ENCODE results near the gene TMEM221.
A peak's percentile ranks its signal among the peaks of the same experiment; 100 is the strongest.

TMEM221 gene

DNA sequence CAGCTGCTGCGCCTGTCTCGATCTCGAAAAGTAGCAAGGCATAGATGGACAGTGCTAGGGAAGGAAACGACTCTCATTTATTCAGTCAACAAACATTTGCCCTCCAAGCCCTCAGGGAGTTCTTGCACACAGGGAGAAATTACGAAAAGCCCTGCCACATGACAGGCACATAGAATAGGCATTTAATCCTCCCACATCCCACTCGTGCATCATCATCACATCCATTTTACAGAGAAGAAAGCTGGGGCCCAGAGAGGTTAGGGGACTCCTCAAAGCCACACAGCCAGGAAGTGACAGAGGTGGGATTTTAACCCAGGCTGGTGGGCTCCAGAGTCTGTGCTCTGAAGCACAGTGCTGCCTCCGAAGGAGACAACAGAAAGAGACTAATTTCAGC, 11.6 kb downstream of the TMEM221 start:
- DNase-seq, result no peak

DNA sequence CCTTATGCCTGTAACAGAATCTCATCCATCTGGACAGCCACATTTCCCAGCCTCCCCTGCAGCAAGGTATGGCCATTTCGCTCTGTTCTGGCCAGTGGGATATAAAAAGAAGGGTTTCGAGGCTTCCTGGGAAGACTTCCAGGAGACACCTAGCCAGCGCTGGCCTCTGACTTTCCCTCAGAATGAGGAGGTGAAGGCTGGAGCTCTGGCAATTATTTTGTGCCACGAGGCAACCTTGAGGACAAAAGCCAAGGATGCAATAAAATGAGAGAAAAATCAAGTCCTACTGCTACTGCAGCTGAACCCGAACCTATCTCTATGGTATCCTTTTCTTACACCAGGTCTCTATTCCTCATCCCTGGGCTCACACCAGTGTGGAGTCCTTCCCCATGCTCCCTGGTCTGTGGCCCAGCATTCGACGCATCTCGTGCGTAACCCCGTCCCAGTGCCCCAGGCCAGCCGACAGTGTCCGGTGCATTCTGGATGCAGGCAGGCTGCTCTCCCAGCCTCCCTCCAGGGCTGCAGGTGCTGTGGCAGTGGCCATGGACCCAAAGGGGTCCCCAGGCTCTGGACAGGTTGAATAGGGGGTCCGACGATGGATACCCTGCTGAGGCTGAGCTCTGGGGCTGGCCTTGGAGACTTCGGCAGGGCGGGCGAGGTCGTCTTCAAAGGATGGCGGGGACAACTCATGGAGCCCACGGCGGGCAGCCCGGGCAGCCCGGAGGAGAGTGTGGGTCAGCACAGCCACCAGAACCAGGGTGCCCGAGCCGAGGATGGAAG, 12.2 kb downstream of the TMEM221 start:
- DNase-seq, result no peak

DNA sequence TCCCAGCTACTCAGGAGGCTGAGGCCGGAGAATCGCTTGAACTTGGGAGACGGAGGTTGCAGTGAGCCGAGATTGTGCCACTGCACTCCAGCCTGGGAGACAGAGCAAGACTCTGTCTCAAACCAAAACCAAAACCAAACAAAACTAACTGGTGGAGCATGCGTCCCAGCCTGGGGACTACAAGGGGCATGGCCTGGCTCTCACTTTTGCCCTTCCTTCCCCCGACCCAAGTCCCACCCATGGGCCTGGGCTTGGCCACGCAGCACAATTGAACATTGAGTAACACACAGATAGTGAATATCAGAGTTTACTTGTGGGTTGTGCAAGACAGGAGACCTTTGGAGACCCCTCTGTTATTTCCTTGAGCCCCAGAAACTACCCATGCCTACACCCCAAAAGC, 13.2 kb downstream of the TMEM221 start:
- no peak for DNase-seq

DNA sequence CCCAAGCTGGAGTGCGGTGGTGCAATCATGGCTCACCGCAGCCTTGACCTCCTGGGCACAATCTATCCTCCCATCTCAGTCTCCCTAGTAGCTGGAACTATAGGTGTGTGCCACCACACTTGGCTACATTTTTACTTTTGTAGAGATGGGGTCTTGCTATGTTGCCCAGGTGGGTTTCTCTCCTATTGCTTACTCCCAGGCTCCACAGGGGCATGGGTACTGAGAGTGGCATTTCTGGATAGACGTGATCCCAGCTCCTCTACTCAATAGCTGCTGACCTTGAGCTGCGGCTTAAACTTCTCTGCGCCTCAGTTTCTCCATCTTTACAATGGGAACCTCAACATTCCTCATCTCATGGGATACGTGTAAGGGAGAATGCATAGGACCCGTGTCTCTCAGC, 17.1 kb downstream of the TMEM221 start:
- no peak for DNase-seq

DNA sequence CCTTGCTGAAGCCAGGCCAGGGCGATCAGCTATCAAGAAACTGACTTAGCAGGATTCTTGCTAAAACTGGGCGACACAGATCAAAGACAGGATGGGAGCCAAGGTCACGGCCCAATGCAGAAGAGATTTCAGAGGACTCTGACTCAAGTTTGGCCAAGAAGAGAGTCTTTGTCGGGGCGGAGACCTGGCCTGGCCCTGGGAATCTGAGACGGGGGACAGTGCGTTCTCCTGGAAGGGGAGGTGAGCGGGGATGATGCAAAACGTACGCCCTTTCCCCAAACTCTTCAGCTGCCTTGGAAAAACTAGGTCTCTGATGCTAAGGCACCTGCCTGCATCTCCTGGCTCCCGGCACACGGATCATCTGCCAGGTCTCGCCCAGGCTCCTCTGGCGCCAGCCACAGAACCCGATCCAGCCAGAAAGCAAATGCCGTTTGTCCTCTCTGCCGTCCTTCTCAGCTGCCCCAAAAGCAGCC, 18.8 kb downstream of the TMEM221 start:
- no peak for DNase-seq

DNA sequence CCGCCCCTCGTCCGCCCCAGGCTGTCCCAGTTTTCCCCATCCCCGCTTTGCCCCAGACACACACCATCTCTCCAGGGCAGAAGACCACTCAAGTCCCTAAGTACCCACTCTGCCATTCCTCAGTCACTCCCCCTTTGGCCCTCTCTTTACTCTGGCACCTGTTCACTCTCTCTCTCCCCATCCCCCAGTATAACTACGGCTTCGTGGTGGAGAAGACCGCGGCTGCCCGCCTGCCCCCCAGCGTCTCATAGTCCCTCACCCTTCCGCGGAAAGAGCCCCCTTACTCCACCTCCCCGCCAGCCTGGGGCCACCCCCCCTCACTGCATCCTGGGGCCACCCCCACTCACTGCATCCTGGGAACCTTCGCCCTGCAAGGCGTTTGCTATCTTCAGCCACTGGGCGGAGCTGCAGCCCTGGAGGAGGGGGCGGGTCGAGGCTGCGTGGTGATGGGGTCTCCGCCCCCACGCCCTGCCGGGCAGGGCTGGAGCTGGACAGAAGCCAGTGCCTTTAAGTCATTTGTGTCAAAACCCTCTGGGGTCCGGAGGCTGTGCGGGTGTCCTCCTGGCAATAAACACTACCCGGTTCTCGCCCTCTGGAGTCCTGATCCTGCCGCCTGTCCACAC, 23.6 kb downstream of the TMEM221 start:
- DNase-seq, result no peak

DNA sequence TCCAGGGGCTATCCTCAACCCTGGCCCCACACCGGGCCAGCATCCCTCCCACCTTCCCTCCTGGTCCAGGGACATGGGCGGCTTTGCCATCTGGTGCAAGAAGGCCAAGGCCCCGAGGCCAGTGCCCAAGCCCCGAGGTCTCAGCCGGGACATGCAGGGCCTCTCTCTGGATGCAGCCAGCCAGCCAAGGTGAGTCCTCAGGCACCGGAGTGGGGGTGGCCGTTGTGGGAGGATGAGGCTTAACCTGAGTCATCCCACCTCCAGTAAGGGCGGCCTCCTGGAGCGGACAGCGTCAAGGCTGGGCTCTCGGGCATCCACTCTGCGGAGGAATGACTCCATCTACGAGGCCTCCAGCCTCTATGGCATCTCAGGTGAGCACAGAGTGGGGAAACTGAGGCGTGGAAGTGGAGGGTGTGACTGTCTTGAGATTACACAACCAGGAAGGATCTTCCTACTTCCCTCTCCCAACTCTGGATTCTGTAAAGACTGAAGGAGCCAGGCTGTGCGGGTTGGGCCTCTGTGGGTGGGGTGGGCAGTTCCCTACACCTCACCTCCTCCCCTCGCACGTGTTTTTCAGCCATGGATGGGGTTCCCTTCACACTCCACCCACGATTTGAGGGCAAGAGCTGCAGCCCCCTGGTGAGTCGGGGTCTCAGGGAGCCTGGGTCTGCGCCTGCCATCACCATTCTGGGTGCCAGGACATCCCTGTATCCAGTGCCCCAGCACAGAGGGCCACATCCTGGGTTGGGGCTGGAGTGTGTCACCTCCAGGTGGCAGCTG, 24.8 kb downstream of the TMEM221 start:
- DNase-seq, result no peak

DNA sequence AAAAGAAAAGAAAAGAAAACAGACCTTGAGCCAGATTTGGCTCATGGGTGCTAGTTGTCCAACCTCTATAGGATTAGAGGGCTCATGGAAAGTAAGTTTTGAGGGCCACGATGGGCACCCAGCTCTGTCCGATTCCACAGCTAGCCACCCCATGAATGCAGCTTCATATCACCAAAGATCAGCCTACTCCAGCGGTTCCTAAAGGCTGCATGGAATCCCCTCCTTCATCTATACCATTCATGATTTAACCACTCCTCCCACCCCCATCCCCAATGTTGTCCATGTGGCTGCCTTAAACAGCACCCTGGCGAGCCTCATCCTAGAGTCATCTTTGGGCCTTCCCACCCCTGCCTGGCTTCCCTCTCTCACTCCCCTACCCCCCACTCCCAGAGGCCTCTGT, 26.5 kb downstream of the TMEM221 start:
- no peak for DNase-seq

DNA sequence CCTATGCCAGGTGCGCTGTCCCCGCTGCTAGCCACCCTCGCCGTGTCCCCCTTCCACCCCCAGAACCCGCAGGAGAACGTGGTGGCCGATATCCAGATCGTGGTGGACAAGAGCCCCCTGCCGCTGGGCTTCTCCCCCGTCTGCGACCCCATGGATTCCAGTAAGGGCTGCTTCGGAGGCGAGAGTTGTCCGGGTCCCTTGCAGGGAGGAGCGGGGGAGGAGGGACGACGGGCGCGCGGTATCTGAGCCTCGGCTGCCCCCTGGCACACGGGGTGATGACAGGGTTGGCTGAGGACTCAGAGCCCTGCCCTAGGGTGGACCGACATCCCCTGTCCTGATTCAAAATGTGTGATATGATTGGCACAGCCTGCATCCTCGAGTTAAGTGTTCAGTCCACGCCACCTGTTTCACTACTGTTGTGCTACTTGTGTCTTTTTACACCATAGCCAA, 28.0 kb downstream of the TMEM221 start:
- no peak for DNase-seq

DNA sequence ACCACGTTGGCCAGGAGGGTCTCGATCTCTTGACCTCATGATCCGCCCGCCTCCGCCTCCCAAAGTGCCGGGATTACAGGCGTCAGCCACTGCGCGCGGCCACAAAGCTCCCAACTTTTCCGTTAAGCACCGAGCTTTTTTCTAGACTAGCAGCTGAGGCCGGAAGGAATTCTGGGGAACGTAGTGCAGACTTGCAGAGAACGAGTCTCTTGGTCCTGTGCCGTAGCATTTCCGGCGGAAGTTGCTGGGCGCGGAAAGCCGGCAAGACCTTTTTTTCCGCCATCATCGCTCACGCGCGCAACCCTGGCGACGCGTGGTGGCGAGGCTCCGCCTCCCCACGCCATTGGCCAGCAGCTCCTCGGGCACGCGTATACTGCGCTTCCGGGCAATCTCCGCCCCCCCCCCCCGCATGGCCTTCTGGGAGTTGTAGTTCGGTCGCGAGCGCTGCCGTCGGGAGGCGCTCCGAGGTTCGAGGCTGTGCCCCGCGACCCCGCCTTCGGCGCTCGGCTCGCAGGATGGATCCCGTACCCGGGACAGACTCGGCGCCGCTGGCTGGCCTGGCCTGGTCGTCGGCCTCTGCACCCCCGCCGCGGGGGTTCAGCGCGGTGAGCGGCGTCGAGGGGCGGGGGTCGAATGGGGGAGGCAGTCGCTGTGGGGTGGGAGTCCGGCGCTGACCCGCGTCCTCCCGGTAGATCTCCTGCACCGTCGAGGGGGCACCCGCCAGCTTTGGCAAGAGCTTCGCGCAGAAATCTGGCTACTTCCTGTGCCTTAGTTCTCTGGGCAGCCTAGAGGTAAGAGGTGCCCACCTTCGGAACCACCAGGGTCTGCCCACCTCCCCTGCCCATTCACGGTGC, 28.6 kb downstream of the TMEM221 start, which contains the start of gene MVB12A:
MVB12A (plus strand) TSS at position 427 of the 854 bp plus-strand sequence; CDS start at position 516, 89 bp downstream.
- DNase-seq, result peak; percentile 98

DNA sequence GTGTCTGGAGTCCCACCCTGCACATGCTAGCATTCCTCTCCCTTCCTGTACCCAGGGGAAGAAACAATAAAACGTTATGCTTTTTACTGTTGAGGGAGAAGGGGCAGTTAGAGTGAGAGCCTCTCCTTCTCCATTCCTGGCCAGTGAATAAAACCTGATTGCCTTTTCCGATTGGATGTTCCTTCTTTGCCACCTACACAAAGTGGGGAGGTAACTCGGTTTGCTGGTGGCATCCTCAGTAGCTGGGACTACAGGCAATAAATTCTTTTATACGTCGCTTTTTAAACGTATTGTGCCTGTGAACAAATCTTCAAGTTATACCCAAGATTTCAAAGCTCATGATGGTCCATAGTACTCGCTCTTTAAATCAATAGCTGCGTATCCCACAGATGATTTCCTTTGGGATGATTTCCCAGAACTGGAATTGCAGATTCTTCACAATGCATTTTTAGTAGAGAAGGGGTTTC, 29.3 kb downstream of the TMEM221 start:
- no peak for DNase-seq

DNA sequence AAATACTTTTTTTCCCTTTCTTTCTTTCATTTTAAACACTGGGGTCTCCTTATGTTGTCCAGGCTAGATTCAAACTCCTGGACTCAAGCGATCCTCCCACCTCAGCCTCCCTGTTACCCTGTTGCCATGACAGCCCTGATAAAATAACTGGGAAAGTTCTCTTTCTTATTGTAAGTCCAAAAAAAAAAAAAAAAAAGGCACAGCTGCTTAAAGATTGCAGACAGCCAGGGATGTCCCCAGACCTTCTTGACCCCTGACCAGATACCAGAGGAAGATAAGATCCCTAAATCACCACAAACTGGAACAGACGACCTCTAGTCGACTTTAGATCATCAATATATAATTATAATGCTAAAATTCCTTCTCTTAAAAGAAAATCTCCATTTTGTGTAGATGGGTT, 29.8 kb downstream of the TMEM221 start:
- no peak for DNase-seq

DNA sequence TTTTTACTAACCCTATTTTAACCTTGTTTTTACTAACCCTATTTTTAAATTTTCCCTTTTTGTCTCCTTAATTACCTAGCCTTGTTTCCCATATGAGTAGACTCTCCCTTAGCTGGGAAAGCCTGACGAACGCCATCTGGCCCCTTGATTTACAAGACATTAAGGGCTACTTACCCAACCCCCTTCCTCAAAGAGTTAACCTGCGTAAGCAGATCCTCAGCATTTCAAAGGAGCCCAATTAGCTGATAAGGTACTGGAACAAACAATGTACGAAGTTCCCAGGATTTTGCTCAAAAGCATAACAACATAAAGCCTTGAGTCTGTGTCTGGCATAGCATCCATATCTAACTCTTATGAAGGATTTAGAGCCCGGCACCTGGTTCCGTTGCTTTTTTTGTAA, 33.3 kb downstream of the TMEM221 start:
- no peak for DNase-seq

DNA sequence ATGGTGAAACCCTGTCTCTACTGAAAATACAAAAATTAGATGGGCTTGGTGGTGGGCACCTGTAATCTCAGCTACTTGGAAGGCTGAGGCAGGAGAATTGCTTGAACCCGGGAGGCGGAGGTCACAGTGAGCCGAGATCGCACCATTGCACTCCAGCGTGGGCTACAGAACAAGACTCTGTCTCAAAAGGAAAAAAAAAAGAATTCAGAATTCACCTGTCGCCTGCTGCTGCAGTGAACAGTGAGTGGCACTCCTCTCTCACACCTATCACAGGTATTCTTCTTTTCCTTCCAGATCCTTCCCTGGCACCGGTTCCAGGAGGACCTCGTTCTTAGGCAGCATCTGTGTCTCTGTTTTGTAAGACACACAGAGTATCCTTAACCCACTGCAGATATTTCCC, 34.4 kb downstream of the TMEM221 start:
- DNase-seq, result no peak

DNA sequence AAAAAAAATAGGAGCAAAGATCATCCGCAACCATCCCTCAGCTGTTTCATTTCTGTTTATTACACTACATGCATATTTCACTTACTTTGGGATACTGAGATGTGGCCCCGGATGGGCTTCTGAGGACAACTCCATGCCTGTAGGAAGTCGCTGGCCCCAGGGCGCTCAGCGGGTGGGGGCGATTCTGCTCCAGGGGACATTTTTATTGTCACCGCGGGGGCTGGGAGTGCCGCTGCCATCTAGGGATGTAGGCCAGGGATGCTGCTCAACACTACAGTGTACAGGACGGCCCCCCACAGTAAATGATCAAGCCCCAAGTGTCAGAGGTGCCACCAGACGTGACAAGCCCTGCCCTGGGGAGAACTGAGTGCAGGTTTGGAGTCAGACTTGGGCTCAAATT, 36.7 kb downstream of the TMEM221 start:
- DNase-seq, result no peak

DNA sequence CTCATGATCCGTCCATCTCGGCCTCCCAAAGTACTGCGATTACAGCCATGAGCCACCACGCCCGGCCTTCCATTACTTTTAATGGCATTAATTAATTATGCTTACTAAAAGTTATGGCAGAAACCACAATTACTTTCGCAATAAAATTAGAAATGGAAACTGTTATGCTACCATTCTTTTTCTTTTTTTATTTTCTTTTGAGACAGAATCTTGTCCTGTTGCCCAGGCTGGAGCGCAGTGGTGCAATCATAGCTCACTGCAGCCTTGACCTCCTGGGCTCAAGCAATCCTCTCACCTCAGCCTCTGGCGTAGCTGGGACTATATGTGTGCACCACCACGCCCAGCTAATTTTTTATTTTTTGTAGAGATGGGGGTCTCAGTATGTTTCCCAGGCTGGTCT, 38.5 kb downstream of the TMEM221 start:
- DNase-seq, result no peak

DNA sequence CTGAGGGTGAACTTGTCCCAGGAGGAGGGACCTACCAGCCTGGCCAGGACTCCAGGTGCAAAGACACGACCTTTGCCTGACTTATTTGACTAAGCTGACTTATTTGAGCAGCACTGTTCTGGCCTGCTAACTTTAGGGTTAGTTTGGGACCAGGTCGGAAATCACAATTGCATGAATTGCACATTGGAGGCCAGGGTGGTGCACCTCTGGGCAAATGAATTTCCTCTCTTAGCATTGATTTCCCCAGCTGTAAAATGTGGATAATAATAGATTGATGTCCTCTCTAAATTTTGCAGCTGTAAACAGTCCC, 41.6 kb downstream of the TMEM221 start:
- DNase-seq, result no peak

DNA sequence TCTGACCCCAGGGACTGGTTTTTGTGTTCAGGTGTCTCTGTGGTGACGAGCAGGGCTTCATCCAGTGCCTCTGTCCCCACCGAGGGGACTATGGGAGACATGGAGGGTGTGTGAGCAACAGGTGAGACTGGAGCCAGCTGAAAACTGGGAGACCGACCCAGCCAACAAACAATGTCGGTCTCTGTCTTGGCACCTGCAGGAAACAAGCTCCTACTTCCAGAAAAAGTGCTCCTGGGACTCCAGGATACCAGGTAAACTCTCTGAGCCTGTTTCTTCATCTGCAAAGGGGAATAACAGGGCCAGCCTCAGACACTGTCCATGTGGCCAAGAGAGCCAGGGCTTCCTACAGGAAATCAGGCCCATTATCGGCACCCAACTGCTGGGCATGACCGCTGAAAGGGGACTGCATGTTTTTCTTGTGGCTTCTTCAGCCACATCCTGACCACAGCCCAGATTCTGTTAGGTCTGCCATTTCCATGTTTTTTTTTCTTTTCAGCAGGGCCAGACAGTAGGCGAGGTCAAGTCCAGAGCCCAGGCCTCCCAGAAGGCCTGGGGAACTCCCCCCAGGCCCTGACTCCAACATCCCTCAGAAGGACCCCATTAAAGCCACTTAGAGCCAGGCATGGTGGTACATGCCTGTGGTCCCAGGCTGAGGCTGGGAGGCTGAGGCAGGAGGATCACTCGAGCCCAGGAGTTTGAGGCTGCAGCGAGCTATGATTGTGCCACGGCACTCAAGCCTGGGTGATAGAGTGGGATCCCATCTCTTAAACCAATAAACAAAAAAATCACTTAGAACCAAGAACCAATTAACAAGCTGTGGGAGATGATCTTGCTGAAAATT, 42.2 kb downstream of the TMEM221 start:
- DNase-seq, result peak; percentile 74

DNA sequence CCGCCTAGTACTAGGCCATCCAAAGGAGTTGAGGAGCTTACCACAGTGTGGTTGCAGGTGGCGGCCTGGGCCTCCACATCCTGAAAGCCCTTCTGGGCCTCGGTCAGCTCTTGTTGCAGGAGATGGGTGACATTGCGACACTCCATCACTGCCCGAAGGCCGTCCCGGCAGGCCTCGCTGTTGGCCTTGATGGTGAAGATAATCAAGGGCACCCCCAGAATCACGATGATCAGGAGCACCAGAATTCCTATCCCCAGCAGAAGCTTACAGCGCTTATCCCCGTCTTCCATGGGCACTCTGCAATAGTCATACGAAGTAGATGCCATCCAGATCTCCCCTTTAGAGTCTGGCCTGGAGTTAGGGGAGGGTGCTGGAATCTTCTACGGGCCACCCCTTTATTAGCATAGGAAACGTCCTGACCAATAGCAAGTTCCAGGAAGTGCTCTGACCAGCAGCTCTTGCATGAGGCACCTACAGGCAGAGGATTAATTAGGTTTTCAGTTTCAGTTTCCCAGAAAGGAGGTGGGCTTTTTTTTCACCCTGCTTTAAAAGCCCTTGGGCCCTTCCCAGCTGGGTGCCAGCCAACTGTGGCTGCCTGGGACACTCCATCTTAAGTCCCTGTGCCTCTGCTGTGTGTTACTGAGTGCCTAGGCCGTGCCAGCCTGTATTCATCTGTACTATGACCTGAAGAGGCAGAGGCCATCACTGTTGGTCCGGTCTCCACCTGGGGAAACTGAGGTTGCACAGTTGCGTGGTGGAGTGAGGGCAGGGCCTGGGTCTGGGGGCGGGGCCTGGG, 43.0 kb downstream of the TMEM221 start, which contains the start of gene BST2:
BST2 (minus strand) TSS at position 381 of the 796 bp plus-strand sequence; CDS start at position 326, 55 bp downstream.
- peak; percentile 58 for DNase-seq

DNA sequence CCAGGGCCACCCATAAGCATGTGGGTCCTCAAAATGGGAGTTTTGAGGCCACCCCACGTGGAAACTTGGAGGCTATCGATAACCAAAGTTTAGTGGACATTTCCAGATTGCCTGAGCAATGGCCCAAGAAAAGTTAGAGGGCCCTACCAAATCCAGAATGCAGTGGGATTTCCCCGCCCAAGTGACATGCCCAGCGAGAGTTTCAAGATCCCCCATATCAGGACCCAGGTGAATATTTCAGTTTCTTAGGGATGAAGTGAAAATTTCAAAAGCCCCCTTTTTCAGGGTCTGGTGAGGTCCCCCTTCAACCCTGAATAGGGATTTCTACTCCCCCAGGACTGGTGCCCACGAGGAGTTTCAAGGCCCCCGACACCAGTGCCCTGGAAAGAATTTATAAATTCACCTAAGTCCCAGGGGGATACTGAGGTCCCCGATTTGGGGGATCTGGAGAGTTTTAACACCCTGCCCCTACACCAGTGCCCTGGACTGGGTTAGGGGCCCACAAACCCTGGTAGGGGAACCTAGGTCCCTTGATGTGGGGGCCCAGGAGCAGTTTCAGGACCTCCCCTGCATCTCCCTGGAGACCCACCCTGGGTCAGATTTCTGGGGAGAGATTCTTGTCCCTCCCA, 43.7 kb downstream of the TMEM221 start:
- DNase-seq, result no peak

Measured in GDM1 (cell line).